IPS-18c (cell line): ENCODE data around the gene DNALI1.
A peak's percentile ranks its signal among the peaks of the same experiment; 100 is the strongest.
"Not testable (repeated sequence)": the region's sequence is repeated elsewhere in the genome, so short reads cannot be mapped to it uniquely, and the experiment has no call there.

Experiments
- H3K4me3 ChIP-seq: 2 replicates; pipeline ENCODE4 v1.7.0; 2013; ENCODE audit warnings: low read depth, mild to moderate bottlenecking, low read length, moderate library complexity; ENCODE audit not compliant: insufficient read depth
- H3K9me3 ChIP-seq: one replicate; pipeline ENCODE4 v1.6.1; 2013; ENCODE audit warnings: mild to moderate bottlenecking, low read length, moderate library complexity; ENCODE audit not compliant: control insufficient read depth, insufficient read depth

The DNALI1 gene

GRCh38 chr1:37584544-37584943, 27.8 kb downstream of the DNALI1 start:
- H3K4me3 ChIP-seq, H3K9me3 ChIP-seq: not testable (repeated sequence)

DNA sequence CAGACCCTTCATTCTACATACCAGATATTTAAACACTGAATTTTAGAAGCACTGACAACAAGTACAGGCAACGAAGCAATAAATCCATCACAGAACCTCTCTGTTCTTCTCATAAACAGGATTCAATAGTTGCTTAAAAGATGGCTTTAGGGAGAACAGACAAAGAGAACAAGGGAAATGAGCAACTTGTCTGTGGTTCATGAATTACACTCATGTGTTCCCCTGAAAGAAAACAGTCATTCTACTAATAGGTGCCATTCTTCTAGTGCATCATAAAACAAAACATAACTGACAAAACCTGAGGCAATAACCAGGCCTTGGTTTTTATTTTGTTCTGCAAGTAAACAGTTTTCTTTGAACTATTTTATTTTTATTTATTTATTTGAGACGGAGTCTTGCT, 32.2 kb downstream of the DNALI1 start:
- no peaks in the 10 kb centered on the region for H3K9me3 ChIP-seq
- no peak overlapping the region for H3K4me3 ChIP-seq

DNA sequence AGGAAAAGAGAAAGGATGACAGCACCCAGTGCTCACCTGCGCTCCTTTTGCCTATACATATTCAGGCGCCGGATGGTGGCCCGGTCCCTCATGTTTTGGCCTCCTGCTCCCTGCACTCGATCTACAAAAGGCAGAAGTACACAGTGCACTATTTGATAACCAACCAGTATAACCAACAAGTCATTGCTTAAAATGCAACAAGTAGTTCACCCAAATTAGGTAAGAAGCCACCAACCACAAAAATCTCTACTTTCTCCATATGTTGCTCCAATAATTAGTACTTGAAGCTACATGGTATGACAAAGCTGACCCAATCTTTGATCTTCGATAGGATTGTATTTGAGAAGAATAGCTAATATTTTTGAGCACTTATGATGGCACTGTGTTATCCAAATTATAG, 37.0 kb downstream of the DNALI1 start:
- no peak overlapping the region for H3K4me3 ChIP-seq

GRCh38 chr1:37595440-37596181, 38.9 kb downstream of the DNALI1 start, which contains the start of gene GNL2:
GNL2 (minus strand) TSS chr1:37595937; CDS start chr1:37595822, 115 bp downstream.
- Histone ChIP-seq H3K9me3 (no peaks in the 10 kb centered on the region), H3K4me3 (peak within 1 kb of the TSS; percentile 96)

More for the DNA sequence above, 37.0 kb downstream of the DNALI1 start:
- no peaks in the 10 kb centered on the region for H3K9me3 ChIP-seq

DNA sequence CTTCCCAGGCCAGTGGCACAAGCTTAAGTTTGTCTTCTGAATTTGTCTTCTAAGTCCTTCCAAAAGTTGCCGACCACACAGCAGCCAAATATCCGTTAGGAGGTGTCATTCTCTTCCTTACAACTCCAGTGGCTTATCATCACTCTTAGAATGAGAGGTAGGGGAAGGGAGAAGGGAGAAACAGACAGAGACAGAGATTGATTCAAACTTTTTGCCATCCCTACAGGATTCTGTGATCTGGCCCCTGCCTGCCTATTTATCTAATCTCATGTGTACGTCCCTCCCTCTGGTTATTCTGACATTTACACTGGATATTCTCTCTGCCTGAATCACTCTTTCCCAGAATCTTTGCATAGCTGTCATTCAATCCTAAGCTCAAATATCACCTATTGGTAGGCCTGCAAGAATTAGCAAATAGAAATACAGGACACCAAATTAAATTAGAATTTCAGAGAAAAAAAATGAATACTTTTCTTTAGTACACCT, 39.5 kb downstream of the DNALI1 start:
- Histone ChIP-seq H3K4me3 (peak overlapping the region; percentile 96; the same call in 1 of the 2 replicates), H3K9me3 (no peaks in the 10 kb centered on the region)

- Histone ChIP-seq H3K9me3 (no peaks in the 10 kb centered on the region), H3K4me3 (no peak overlapping the region)
Observed at GRCh38 chr1:37599940-37600339, 43.2 kb downstream of the DNALI1 start.

- H3K9me3 ChIP-seq: no peaks in the 10 kb centered on the region
- no peak overlapping the region for H3K4me3 ChIP-seq
Observed at GRCh38 chr1:37601441-37601840, 44.7 kb downstream of the DNALI1 start.

- H3K4me3 ChIP-seq: no peak overlapping the region
- no peaks in the 10 kb centered on the region for H3K9me3 ChIP-seq
Observed at GRCh38 chr1:37602750-37603694, 46.3 kb downstream of the DNALI1 start.

GRCh38 chr1:37605061-37605650, 48.4 kb downstream of the DNALI1 start:
- Histone ChIP-seq H3K9me3 (no peaks in the 10 kb centered on the region), H3K4me3 (no peak overlapping the region)

DNA sequence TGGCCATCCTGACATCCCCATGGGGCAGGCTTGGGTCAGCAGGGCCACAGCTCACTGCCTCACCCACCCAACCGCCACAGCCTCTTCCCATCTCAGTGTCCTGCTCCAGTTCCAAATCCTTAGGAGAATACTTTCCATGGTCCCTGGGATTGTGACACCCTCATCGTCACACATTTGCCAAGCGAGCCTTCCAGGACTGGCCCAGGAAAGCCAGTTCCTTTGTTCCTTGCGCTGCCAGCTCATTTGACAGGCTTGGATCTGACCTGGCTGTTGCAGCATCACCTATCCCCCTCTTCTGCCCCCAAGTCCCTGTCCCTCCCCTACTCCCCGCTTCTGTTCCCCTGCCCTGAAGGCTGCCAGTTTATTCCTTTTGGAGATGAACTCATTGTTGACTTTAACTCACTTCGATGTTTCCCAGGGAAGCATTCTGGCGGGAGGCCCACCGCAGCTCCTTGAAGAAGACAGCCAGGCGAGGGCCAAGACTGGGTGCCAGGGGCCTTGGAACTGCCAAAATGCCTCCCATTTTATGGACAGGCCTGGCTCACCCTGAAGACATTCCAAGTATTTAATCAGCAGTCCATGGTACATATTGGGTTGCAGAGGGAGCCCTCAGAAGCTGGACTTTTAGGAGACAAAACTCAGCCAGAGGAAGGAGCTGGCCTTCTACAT, 49.2 kb downstream of the DNALI1 start:
- Histone ChIP-seq H3K4me3 (no peak overlapping the region), H3K9me3 (no peaks in the 10 kb centered on the region)

- H3K9me3 ChIP-seq: no peaks in the 10 kb centered on the region
- no peak overlapping the region for H3K4me3 ChIP-seq
Observed at GRCh38 chr1:37606481-37607263, 49.9 kb downstream of the DNALI1 start.

- H3K9me3 ChIP-seq: no peaks in the 10 kb centered on the region
- no peak overlapping the region for H3K4me3 ChIP-seq
Observed at GRCh38 chr1:37609002-37609401, 52.3 kb downstream of the DNALI1 start.

DNA sequence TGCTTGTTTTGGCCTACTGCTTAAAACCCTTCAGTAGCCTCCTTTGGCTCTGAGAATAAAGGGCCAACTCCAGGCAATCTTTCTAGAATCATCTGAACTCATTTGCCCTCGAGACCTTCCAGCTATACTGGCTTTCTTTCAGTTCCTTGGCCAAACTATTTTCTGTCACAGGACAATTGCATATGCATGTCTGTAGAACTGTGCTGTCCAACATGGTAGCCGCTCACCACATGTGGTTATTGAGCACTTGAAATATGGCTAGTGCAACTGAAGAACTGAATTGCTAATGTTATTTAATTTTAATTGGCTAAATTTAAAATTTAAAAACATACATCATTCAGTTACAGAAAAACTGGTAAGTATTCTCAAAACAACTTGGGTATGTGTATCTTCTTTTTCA, 53.3 kb downstream of the DNALI1 start:
- no peak overlapping the region for H3K4me3 ChIP-seq
- no peaks in the 10 kb centered on the region for H3K9me3 ChIP-seq

GRCh38 chr1:37612186-37612585, 55.4 kb downstream of the DNALI1 start:
- Histone ChIP-seq H3K4me3 (no peak overlapping the region), H3K9me3 (peaks cover 2% of the 10 kb centered on the region)

DNA sequence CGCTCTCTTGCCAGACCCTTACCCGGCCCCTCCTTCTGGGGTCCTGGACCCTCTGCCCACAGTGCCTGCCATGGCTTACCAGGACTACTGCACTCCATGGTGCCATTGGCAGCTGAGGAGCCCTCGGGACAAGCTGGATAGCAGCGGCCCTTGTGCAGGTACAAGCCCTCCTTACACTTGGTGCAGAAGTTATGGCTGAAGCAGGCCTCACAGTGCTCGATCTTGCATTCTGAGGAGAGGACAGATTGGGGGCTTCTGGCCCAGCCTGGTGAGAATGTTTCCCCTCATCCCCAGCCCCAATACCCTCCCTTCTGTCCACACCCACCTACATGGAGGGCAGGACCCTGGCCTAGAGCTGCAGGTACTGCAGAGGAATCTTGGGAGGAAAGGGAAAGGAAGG, 57.4 kb downstream of the DNALI1 start:
- Histone ChIP-seq H3K9me3 (peaks cover 2% of the 10 kb centered on the region), H3K4me3 (no peak overlapping the region)

GRCh38 chr1:37616330-37616729, 59.6 kb downstream of the DNALI1 start:
- H3K9me3 ChIP-seq: peaks cover 2% of the 10 kb centered on the region
- no peak overlapping the region for H3K4me3 ChIP-seq
